NCI-H1417 (cell line): ENCODE measurements around the gene MPST.

Experiments
- DNase-seq, 3 experiments: peaks; one replicate each; lab custom pipeline; 2025; lab: John Stamatoyannopoulos, UW

MPST gene

DNA sequence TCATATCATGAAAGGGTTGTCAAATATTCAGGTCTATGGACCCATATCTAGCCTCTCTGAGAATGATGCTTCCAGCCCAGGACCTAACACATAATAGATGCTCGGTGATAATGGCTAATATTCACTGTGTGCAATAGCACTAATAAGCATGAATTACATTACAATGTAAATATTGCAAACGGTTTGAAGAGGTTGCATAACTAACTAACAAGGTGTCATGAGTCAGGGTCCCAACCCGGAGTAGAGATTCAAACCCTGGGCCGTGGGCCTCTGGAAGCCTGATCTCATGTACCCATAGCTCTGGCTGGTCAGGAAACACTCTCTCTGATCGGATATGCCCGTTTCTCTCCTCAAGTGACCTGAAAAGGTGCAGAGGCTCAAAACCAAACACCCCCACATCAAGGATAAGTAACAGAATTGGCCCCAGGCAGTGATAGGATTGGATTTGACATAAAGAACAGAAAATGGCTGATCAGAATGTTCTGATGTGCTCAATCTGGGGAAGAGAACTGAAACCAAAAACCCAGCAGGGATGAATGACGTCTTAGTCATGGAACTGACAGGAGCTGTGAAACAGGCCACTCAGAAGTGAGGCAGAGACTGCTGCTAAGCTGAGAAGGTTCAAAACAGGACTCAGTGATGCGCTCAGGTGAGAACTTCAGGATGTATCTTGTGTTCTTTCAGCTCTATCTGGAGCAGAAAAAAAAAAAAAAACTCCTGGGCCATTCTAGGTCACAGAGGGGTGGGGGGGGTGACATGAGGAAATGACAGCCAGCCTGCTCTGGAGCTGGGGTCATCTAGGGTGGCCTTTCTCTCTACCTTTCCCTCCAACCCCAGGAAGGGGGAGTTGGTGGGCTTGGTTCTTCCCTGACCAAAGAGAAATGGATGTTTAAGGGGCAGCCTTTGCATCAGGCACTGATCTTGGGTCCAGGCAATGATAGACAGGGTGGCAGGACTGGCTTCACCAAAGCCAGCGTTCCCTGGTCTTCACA lies 25.4 kb downstream of the MPST start:
- peak in 1 of 3 experiments; percentile 12 for DNase-seq

DNA sequence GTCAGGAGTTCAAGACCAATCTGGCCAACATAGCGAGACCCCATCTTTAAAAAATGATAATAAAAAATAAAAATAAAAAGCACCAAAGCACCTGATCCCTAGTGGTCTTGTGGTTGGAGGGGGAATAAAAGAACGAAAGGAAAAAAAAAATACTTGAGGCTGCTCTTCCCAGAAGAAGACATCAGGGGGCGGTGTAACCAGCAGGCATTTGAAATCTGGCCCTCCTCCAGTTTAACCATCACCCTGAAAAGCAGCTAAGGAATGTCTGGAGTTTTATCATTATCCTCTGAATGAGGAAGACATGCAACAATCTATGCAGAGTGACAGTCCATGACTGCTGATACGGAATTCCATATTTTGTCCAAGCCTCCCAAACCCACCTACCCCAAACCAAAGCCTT lies 26.4 kb downstream of the MPST start:
- DNase-seq, result no peak

DNA sequence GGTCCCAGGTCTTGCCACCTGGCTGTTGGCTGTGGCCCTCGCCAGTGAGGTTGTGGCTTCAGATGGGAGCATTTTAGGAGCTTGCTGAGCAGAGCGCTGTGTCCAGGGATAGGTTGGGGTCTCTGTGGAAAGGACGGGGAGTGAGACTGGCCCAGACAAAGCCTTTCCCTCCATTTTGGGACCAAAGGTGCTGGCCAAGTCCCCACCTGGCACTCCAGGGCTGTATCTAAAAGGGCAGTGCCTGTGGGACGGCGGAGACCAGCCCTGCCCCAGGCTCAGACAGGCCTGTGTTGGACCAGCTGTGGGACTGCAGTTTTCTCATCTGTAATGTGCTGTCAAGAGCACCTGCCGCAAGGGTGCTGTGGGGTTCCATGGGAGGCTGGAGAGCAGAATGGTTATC lies 27.0 kb downstream of the MPST start:
- no peak for DNase-seq

DNA sequence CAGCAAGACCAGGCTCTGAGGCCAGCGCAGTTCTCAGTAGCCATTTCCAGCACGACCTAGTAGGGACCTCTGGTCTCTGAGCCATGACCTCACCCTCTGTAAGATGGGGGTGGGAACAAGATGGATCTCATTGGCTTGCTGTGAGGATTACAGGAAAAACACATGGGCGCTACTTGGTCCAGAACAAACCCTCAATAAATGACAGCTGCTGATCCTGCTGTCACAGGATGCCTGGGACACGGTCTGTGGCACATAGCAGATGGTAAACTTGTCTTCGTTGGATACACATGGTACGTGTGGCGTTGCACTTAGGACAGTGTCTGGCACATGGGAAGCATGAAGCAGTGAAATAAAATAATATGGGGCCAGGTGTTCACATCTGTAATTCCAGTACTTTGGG lies 27.5 kb downstream of the MPST start:
- DNase-seq, result no peak

DNA sequence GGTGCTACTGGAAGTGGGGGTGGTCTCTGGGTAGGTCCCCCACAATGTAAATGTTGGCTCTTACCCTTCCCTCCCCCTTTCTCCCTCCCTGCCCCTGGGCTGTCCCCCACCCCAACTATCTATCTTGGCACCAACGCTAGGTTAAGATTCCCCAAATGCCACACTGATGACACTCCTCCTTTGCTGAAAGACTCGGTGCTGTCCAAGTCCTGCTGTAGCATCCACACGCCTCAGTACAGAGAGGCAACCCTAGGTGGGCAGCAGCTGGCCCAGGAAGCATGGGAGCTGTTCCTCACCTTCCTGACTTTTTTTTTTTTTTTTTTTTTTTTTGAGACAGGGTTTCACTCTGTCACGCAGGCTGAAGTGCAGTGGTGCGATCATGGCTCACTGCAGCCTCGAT lies 28.6 kb downstream of the MPST start:
- DNase-seq, result no peak

DNA sequence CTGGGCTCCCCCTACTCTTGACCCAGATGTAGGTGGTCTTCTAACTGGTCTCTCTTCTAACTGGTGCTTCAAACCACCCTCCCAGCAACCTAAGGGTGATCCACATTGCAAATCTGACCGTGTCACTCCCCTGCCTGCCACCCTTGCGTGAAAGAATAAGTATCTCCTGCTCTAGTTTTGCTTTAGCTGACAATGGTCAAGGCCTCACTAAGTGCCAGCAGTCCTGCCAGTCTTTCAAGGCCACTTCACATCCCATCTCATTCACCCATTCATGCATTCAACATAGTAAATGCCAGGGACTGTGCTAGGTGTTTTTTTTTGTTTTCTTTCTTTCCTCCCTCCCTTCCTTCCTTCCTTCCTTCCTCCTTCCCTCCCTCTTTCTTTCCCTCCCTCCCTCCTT lies 29.7 kb downstream of the MPST start:
- no peak for DNase-seq

DNA sequence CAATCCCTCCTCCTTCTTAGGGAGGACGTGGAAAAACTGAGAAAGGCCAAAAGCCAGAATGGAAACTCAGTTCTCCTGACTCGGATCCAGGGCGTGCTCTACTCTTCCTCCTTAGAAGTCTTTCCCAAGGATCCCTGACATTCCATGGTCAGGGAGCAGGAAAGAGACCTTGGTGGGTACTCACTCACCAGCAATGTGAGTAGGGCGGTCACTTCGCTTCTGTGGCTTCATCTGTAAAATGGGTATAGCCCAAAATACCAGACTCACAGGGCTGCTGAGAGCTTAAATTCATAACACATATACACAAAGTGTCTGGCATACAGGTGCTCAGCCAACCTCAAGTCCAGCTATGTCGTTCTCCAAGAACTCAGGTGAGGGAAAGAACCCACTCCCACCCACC lies 31.4 kb downstream of the MPST start:
- DNase-seq, result no peak

DNA sequence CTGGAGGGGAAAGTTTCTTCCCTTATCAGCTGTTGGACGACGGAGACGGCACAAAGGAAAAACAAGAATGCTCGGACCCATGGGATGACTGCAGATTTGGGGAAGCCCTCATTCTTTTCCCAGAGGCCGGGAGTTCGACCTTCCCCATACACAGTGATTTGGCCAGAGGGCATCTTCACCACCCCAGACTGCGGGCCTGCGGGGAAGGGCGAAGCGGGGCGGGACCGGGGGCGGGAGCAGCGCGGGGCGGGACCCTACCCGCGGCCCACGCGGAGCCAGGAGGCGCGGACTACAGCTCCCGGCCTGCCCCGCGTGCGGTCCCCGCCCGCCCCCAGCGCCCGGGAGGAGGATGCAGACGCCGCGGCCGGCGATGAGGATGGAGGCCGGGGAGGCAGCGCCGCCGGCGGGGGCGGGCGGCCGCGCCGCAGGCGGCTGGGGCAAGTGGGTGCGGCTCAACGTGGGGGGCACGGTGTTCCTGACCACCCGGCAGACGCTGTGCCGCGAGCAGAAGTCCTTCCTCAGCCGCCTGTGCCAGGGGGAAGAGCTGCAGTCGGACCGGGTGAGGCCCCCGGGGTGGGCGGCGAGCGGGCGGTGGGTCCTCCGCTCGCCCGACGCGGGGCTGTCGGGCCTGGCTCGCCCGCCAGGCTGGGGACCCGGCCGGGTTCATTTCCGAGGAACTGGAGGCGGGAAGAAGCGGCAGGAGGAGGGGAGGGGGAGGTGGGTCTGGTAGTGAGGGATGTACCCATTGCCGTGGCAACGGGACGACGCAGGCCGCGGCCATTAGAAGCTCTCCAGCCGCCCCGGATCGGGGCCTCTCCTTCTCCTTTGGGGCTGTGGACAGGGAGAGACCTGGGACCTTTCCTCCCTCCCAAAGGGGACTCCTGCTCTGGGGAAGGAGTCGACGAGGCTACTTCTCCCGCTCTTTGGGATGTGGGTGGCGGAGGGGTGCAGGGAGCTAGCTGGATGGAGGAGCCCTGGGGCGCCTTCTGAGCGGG lies 32.1 kb downstream of the MPST start, which contains the start of gene KCTD17:
Gene KCTD17, plus strand, starts transcription at position 352 of the 995 bp plus-strand sequence. Its CDS starts 19 bp downstream, at position 371.
- DNase-seq, result peak; percentile 29 to 64 (median 60)

DNA sequence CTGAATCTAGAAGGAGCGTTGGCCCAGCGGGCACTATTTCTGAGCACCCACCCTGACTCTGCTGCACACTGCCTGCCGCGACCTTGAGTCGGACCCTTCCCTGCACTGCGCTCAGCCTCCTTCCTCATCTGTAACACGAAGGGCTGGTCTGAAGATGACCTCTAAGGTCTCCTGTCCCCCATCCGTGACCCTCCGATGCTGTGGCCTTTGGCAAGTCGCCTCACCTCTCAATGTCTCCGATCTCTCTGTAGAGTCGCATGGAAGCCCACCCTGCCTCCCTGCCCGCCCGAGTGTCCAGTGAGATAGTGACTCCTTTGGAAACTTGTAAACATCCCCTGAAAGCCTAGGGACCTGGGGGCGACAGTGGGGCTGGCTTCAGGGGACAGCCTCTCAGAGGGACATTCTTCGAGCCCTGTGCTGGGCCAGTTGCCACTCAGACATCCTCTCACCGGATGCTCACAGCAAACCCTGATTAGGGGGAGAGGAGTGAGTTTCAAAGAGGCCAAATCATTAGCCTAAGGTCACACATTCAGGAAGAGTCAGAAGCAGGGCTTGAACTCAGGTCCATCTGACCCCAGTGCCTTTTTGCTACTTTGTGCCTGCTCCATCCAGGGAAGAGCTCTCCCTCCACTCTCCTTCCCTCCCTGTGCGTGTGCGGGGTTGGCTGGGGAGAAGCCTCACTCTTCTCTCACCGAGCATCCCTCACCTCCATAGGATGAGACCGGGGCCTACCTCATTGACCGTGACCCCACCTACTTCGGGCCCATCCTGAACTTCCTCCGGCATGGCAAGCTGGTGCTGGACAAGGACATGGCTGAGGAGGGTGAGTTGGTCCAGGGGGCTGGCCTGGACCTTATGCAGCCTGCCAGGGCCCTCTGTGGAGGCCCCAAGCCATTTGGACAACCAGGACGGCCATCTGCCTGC lies 33.1 kb downstream of the MPST start:
- no peak for DNase-seq

DNA sequence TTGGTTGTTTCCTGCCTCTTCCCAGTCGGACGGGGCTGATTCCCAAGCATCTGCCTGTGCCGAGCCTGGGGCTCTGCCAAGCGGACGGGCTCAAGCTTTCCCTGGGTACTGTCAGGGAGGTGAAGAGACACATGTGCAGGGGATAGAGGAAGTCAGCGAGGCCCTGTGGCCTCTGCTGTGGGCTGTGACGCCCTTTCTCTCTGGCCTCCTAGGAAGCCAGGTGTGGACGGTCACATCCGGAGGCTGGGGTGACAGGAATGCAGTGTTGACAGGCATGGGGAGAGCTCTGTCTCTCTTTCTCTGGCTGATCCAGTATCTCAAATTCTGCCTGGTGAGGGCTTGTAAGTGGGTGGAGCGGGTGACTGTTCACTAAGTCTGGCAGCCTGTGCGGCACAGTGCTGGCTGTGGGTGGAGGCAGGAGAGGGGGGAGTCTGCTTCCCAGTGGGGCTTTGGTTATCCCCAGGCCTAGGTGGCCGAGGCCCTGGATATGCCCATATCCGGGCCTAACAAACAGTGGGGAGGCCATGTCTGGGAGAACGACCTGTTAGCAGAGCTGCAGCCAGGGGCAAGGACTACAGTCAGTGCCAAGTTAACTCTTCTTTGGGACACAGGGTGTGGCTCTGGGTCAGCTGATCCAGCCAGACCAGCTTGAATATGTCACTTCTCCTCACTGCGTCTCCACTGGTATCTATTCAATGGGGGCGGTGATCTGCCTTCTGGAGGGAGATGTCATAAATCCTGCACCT lies 33.9 kb downstream of the MPST start:
- DNase-seq, result no peak

DNA sequence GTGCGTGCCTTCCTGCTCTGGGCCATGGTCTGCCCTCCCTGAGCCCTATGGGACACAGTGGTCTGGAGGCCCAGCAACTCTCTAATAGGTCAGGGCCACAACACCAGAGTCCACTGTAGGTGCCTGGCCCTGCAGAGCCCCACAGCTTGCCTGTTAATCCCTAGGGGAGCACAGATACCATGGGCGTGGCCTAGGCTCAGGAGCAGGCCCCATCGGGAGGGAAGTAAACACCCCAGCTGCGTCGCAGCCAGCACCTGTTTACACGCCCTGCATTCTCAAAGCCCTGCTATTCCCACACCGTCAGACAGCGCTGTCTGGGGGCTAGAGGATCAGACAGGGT lies 34.5 kb downstream of the MPST start:
- DNase-seq, result peak in 2 of 3 experiments; percentile 47 to 63

DNA sequence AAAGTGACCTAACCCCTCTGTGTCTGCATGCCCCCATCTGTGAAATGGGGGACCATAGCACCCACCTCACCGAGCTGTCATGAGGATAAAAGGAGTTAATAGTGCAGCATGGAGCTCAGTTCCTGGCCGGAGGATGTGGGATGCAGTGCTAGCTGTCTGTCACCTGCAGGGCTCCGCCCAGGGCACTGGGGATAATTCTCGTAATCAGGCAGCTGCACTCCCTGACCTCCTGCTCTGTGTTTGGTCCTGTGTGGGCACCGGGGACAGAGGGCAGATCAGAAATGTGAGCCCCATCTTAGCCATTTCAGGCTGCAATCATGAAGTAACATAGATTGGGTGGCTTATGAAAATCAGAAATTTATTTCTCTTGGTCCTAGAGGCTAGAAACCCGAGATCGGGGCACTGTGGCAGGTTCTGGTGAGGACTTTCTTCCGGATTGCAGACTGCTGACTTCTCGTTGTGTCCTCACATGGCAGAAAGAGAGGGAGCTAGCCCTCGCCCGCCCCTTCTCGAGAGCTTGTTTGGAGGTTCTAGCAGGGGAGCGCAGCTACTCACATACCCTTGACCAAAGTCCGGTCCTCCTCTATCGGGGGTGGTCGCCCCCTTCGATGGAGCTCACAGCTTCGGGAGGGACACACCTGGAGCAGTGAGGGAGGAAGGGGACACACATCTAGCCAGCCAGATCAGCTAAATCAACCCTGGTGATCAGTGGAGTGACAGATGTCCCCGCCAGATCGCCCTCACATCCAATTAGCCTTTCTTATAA lies 35.2 kb downstream of the MPST start:
- DNase-seq, result peak in 1 of 3 experiments; percentile 9

DNA sequence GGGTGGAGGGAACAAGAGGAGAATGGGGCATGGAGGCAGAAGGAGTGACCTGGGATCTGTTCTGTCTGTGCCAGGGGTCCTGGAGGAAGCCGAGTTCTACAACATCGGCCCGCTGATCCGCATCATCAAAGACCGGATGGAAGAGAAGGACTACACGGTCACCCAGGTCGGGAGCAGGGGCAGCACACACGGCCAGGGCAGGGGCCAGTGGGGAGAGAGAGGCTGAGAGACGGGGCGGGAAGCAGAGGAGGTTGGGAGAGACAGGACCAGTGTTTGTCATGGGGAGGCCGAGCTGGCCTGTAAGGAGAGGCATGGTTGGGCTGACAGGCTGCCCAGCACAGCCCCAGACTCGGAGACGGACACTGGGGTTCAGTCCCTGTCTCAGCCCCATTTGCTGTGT lies 36.7 kb downstream of the MPST start:
- DNase-seq, result no peak

DNA sequence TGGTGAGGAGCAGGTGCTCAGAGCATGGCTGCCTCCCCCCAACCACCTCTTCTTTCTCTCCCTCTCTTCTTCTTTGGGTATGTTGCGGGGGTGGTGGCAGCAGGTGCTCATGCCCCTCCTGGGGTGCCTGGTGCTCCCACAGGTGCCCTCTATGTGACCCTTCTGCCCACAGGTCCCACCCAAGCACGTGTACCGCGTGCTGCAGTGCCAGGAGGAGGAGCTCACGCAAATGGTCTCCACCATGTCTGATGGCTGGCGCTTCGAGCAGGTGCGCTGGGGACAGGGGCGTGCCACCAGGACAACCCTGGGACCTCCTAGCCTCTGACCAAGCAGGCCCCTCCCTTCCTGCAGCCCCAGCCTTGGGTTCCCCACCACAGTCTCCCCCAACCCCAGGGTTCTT lies 37.7 kb downstream of the MPST start:
- no peak for DNase-seq

DNA sequence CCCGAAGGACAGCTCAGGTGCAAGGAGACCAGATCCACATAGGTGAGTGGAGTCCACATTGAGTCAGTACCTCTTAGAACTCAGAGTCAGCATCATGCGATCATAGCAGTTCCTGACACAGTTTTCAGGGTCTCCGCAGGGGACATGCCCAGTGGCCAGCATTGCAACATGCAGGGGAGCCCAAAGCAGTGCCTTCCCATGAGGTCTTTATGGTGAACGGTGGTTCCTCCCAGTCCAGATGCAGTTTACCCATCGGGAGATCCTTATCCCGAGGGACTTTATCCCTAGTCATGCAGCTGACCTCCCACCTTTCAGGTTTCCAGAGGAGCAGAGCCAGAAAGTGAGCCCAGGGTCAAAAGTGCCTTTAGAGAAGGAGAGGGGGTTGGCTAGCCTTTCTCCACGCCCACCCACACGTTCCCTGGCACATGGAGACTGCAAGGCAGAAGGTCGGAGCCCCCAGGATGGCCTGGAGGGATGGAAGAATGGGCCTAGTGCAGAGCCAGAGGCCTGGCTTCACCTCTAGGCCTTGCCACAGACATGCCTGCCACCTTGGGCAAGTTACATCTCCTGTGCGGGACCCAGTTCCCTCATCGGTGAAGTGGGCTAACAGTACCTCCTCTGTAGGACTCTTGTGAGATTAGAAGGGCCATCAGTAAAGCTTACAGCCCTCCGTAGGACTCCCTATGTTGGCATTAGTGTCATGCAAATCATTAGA lies 38.4 kb downstream of the MPST start:
- DNase-seq, result no peak

DNA sequence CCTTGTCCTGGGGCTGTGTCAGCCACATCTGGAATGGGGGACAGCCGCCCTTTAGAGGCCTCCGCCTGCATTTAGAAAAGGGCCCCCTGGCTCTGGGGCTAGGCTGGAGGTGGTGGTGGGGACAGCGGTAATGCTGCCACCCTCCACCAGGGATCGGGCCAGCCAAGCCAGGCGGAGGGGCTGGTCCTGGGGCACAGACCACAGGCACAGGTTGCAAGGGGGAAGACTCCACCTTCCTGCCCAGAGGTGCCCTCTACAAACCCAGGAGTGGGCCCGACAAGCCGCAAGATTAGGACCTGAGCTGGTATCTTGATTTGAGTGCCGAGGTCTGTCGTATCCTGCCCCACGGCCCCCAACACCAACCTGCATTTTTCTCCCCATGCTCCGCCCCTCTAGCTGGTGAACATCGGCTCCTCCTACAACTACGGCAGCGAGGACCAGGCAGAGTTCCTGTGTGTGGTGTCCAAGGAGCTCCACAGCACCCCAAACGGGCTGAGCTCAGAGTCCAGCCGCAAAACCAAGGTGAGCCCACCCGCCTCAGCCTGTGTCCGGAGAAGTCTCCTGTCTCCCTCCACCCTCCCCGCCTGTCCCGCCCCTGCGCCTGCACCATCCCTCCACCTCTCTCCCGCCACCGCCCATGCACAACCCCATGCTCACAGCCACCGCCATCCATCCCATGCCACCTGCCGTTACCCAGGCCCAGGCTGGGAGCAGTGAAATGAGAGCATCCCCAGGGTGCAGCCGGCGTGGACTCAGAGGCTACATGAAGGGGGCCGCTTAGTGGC lies 39.6 kb downstream of the MPST start:
- no peak for DNase-seq

DNA sequence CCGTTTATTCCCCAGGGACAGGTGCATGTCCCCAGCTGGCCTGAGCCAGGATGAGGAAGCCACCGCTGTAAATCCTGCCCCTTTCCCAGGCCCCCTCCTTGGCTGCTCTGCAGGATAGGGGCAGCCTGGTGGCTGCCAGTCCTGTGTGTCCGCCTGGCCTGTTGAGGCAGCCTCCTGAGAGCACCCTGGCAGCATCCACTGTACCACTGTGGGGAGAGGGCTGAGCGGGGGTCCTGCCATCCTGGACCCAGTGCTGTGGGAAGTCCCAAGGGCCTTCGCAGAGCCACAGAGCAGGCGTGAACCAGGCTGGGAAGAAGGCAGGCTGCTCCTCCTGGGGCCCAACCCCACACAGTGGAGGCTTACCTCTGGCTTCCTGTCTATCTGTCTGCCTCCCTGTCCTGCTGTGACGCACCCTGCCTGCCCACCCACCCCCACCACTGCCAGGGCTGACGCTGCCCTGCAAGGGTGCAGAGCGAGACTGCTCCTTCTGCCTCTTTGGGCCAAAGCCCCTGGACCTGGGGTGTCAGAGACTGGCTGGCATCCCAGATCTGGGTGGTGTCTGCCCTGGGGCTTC lies 40.4 kb downstream of the MPST start:
- no peak for DNase-seq
